Ishikawa (cell line): ENCODE measurements around the gene SLC11A2.

ENCODE experiments used
- CEBPB ChIP-seq: IDR thresholded peaks from 2 replicates; pipeline ENCODE4 v1.6.1; 2012
- CREB1 ChIP-seq: IDR thresholded peaks from 2 replicates; pipeline ENCODE4 v1.6.1; 2012; ENCODE audit warnings: low read depth
- EGR1 ChIP-seq: IDR thresholded peaks from 2 replicates; pipeline ENCODE4 v1.6.1; 2012
- EP300 ChIP-seq: IDR thresholded peaks from 2 replicates; pipeline ENCODE4 v1.6.1; 2012; ENCODE audit warnings: borderline replicate concordance
- FOXM1 ChIP-seq: IDR thresholded peaks from 2 replicates; pipeline ENCODE4 v1.6.1; 2012; ENCODE audit warnings: low read depth, borderline replicate concordance
- NFIC ChIP-seq: IDR thresholded peaks from 2 replicates; pipeline ENCODE4 v1.6.1; 2012
- RAD21 ChIP-seq: IDR thresholded peaks from 2 replicates; pipeline ENCODE4 v1.6.1; 2012; ENCODE audit warnings: low read depth
- TAF1 ChIP-seq: IDR thresholded peaks from 2 replicates; pipeline ENCODE4 v1.6.1; 2012; ENCODE audit warnings: low read depth, mild to moderate bottlenecking
- TCF12 ChIP-seq: IDR thresholded peaks from 2 replicates; pipeline ENCODE4 v1.6.1; 2012; ENCODE audit warnings: low read depth
- TEAD4 ChIP-seq: IDR thresholded peaks from 2 replicates; pipeline ENCODE4 v1.6.1; 2012
- YY1 ChIP-seq: IDR thresholded peaks from 2 replicates; pipeline ENCODE4 v1.6.1; 2012; ENCODE audit warnings: low read depth
- ZBTB7A ChIP-seq: IDR thresholded peaks from 2 replicates; pipeline ENCODE4 v1.6.1; 2012; ENCODE audit warnings: low read depth
- TF ChIP-seq, protein P1 (sequence below): IDR thresholded peaks from 2 replicates; pipeline ENCODE4 v1.6.1; 2012
- TF ChIP-seq, protein P2 (sequence below): IDR thresholded peaks from 2 replicates; pipeline ENCODE4 v1.6.1; 2012
- TF ChIP-seq, protein P3 (sequence below): IDR thresholded peaks from 2 replicates; pipeline ENCODE4 v1.6.1; 2012; ENCODE audit warnings: low read depth, mild to moderate bottlenecking

The SLC11A2 gene

DNA sequence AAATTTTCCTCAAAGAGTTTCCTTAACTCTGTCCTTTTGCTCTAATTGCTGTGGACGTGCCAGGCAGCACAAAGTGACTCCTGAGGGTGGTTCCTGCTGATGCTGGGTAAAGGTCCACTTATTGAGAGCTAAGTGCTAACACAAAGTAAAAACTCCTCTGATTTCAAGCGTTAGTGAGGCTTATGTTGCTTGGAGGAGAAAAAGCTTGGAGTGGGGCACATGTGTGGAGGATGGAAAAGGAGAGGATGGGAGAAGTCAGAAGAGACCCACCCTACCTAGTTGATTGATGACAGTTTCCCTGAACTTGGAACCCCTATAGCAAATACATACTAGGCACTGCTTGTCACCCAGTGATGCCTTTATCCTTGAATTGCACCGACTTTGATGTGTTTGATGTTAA, 10.1 kb upstream of the SLC11A2 start:
- TF ChIP-seq ZBTB7A (no peak), TAF1 (no peak), TEAD4 (no peak), YY1 (no peak), FOXM1 (no peak), NFIC (no peak), EP300 (no peak), EGR1 (no peak), CEBPB (no peak), TCF12 (no peak), CREB1 (no peak), RAD21 (no peak)
- TF ChIP-seq, protein P1, sequence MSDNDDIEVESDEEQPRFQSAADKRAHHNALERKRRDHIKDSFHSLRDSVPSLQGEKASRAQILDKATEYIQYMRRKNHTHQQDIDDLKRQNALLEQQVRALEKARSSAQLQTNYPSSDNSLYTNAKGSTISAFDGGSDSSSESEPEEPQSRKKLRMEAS, result no peak
- TF ChIP-seq, protein P2, sequence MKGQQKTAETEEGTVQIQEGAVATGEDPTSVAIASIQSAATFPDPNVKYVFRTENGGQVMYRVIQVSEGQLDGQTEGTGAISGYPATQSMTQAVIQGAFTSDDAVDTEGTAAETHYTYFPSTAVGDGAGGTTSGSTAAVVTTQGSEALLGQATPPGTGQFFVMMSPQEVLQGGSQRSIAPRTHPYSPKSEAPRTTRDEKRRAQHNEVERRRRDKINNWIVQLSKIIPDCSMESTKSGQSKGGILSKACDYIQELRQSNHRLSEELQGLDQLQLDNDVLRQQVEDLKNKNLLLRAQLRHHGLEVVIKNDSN, result no peak
- TF ChIP-seq, protein P3, sequence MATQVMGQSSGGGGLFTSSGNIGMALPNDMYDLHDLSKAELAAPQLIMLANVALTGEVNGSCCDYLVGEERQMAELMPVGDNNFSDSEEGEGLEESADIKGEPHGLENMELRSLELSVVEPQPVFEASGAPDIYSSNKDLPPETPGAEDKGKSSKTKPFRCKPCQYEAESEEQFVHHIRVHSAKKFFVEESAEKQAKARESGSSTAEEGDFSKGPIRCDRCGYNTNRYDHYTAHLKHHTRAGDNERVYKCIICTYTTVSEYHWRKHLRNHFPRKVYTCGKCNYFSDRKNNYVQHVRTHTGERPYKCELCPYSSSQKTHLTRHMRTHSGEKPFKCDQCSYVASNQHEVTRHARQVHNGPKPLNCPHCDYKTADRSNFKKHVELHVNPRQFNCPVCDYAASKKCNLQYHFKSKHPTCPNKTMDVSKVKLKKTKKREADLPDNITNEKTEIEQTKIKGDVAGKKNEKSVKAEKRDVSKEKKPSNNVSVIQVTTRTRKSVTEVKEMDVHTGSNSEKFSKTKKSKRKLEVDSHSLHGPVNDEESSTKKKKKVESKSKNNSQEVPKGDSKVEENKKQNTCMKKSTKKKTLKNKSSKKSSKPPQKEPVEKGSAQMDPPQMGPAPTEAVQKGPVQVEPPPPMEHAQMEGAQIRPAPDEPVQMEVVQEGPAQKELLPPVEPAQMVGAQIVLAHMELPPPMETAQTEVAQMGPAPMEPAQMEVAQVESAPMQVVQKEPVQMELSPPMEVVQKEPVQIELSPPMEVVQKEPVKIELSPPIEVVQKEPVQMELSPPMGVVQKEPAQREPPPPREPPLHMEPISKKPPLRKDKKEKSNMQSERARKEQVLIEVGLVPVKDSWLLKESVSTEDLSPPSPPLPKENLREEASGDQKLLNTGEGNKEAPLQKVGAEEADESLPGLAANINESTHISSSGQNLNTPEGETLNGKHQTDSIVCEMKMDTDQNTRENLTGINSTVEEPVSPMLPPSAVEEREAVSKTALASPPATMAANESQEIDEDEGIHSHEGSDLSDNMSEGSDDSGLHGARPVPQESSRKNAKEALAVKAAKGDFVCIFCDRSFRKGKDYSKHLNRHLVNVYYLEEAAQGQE, result no peak

DNA sequence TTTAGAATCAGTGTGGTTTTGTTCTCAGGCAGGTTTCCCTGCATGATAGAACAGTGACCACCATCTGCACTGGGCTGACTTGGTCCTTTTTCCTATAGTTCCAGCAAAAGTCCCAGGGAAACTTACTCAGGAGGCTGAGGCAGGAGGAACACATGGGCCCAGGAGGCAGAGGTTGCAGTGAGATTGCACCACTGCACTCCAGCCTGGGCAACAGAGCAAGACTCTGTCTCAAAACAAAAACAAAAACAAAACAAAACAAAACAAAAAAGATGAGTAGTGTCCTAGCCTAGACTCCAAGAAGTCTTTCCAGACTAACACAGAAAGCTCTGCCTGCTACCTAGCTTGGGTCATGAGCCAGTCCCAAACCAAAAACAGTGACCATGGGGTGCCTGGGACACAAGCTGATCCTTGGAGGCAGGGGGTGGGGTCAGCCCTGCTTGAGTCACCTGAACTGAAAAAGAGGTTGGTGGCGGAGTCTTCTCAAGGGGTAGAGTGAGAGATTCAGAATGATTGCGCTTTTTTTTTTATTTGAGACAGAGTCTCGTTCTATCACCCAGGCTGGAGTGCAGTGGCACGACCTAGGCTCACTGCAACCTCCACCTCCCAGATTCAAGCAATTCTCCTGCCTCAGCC, 7.4 kb upstream of the SLC11A2 start:
- TF ChIP-seq TAF1, result no peak
- TF ChIP-seq EGR1, result no peak
- no peak for TF ChIP-seq TEAD4
- TF ChIP-seq, protein P2, result no peak
- no peak for TF ChIP-seq YY1
- no peak for TF ChIP-seq RAD21
- TF ChIP-seq TCF12, result no peak
- TF ChIP-seq, protein P1, result no peak
- TF ChIP-seq ZBTB7A, result no peak
- TF ChIP-seq EP300, result no peak
- TF ChIP-seq, protein P3, result no peak
- no peak for TF ChIP-seq CEBPB
- no peak for TF ChIP-seq FOXM1
- TF ChIP-seq NFIC, result no peak

DNA sequence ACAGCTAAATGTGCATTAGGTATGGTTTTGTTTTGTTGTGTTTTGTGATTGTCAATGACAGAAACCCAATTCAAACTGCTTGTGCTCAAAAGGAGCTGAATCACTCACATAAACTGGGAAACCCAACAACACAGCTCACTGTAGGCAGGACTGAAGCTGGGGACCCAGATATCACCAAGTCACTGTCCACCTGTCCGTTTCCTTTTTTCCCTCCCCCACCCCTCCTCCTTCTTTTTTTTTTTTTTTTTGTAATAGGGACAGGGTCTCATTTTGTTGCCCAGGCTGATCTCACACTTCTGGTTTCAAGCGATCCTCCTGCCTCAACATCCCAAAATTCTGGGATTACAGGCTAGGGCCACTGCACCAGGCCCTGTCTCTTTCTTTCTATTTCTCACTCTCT, 6.9 kb upstream of the SLC11A2 start:
- no peak for TF ChIP-seq RAD21
- TF ChIP-seq, protein P2, result no peak
- TF ChIP-seq NFIC, result no peak
- no peak for TF ChIP-seq YY1
- TF ChIP-seq TEAD4, result no peak
- no peak for TF ChIP-seq FOXM1
- no peak for TF ChIP-seq CREB1
- TF ChIP-seq, protein P1, result no peak
- TF ChIP-seq TCF12, result no peak
- TF ChIP-seq EGR1, result no peak
- TF ChIP-seq, protein P3, result no peak
- no peak for TF ChIP-seq TAF1
- TF ChIP-seq ZBTB7A, result no peak
- no peak for TF ChIP-seq CEBPB
- no peak for TF ChIP-seq EP300

DNA sequence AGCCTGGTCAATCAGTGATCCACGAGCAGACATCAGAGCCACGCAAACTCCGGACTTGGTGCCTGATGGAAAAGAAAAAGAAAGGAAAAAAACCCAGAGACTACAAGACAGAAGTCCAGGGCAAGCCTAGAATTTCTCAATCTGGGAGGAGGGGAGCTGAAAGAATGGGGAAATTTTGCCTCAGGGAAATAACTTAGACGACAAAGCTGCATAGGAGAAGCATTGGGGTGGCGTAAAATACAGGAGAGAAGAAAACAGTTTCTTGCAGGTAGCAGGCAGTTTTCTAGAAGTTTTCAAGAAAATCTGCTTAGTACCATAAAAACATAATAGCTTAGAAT, 2.6 kb upstream of the SLC11A2 start:
- TF ChIP-seq CEBPB (0 out of 2 replicates have a peak, but pooled peaks have one; percentile 30), TAF1 (no peak), ZBTB7A (no peak), EGR1 (no peak)
